ENCODE data around the gene CASK.
"Not testable (repeated sequence)": the region's sequence is repeated elsewhere in the genome, so short reads cannot be mapped to it uniquely, and the experiment has no call there.

CASK gene

GRCh38 chrX:41670112-41670511 is 253.2 kb downstream of the CASK start:
- peaks cover 10% of the 10 kb centered on the region for H3K36me3 Mint-ChIP-seq
- no peak for DNase-seq (ENCODE audit: low spot score in 2 of 2)
- peaks cover 6% of the 10 kb centered on the region for H3K4me1 Mint-ChIP-seq
- H3K27ac Mint-ChIP-seq: no peak overlapping the region
- ATAC-seq (ENCODE audit: low read depth): no peak
- no peaks in the 10 kb centered on the region for H3K27me3 Mint-ChIP-seq
- H3K9me3 Mint-ChIP-seq: no peaks in the 10 kb centered on the region
- H3K4me3 Mint-ChIP-seq: no peak overlapping the region

- DNase-seq (ENCODE audit: low spot score in 2 of 2): no peak
Measured at GRCh38 chrX:41667631-41668030, 255.7 kb downstream of the CASK start.

GRCh38 chrX:41666251-41666650 is 257.1 kb downstream of the CASK start:
- peaks cover 3% of the 10 kb centered on the region for H3K4me1 Mint-ChIP-seq
- peaks cover 4% of the 10 kb centered on the region for H3K36me3 Mint-ChIP-seq
- DNase-seq (ENCODE audit: low spot score in 2 of 2): no peak
- H3K9me3 Mint-ChIP-seq: no peaks in the 10 kb centered on the region
- ATAC-seq (ENCODE audit: low read depth): no peak
- no peak overlapping the region for H3K4me3 Mint-ChIP-seq
- no peaks in the 10 kb centered on the region for H3K27me3 Mint-ChIP-seq
- H3K27ac Mint-ChIP-seq: no peak overlapping the region

More at GRCh38 chrX:41667631-41668030, 255.7 kb downstream of the CASK start:
- no peak for ATAC-seq (ENCODE audit: low read depth)
- H3K36me3 Mint-ChIP-seq: peaks cover 4% of the 10 kb centered on the region
- H3K4me1 Mint-ChIP-seq: peaks cover 3% of the 10 kb centered on the region
- no peak overlapping the region for H3K27ac Mint-ChIP-seq
- no peaks in the 10 kb centered on the region for H3K27me3 Mint-ChIP-seq
- no peak overlapping the region for H3K4me3 Mint-ChIP-seq
- H3K9me3 Mint-ChIP-seq: no peaks in the 10 kb centered on the region

GRCh38 chrX:41665686-41666085 is 257.7 kb downstream of the CASK start:
- H3K4me1 Mint-ChIP-seq: peaks cover 3% of the 10 kb centered on the region
- peaks cover 6% of the 10 kb centered on the region for H3K36me3 Mint-ChIP-seq
- ATAC-seq (ENCODE audit: low read depth) (no peak), DNase-seq (ENCODE audit: low spot score in 2 of 2) (no peak)
- no peaks in the 10 kb centered on the region for H3K9me3 Mint-ChIP-seq
- H3K4me3 Mint-ChIP-seq: no peak overlapping the region
- H3K27me3 Mint-ChIP-seq: no peaks in the 10 kb centered on the region
- no peak overlapping the region for H3K27ac Mint-ChIP-seq

GRCh38 chrX:41664908-41665307 is 258.4 kb downstream of the CASK start:
- no peak overlapping the region for H3K27ac Mint-ChIP-seq
- peaks cover 6% of the 10 kb centered on the region for H3K36me3 Mint-ChIP-seq
- no peak overlapping the region for H3K4me3 Mint-ChIP-seq
- peaks cover 3% of the 10 kb centered on the region for H3K4me1 Mint-ChIP-seq
- ATAC-seq (ENCODE audit: low read depth) (no peak), DNase-seq (ENCODE audit: low spot score in 2 of 2) (no peak)
- H3K27me3 Mint-ChIP-seq: no peaks in the 10 kb centered on the region
- H3K9me3 Mint-ChIP-seq: no peaks in the 10 kb centered on the region

- Mint-ChIP-seq H3K4me1 (peaks cover 3% of the 10 kb centered on the region), H3K27ac (no peak overlapping the region), H3K9me3 (no peaks in the 10 kb centered on the region), H3K27me3 (no peaks in the 10 kb centered on the region), H3K36me3 (peaks cover 6% of the 10 kb centered on the region), H3K4me3 (no peak overlapping the region)
- ATAC-seq (ENCODE audit: low read depth) (no peak), DNase-seq (ENCODE audit: low spot score in 2 of 2) (no peak)
Measured at GRCh38 chrX:41664375-41664901, 258.9 kb downstream of the CASK start.

- H3K4me1 Mint-ChIP-seq: peaks cover 3% of the 10 kb centered on the region
- H3K4me3 Mint-ChIP-seq: no peak overlapping the region
- H3K9me3 Mint-ChIP-seq: no peaks in the 10 kb centered on the region
- H3K36me3 Mint-ChIP-seq: peaks cover 20% of the 10 kb centered on the region
- no peak overlapping the region for H3K27ac Mint-ChIP-seq
- H3K27me3 Mint-ChIP-seq: no peaks in the 10 kb centered on the region
- ATAC-seq (ENCODE audit: low read depth) (no peak), DNase-seq (ENCODE audit: low spot score in 2 of 2) (no peak)
Measured at GRCh38 chrX:41661366-41662095, 261.8 kb downstream of the CASK start.

- Mint-ChIP-seq H3K4me1 (peaks cover 7% of the 10 kb centered on the region), H3K9me3 (peaks cover 2% of the 10 kb centered on the region), H3K27me3 (no peaks in the 10 kb centered on the region), H3K4me3 (no peak overlapping the region), H3K27ac (no peak overlapping the region), H3K36me3 (peaks cover 38% of the 10 kb centered on the region)
- ATAC-seq (ENCODE audit: low read depth) (no peak), DNase-seq (ENCODE audit: low spot score in 2 of 2) (no peak)
Measured at GRCh38 chrX:41655631-41656030, 267.7 kb downstream of the CASK start.

GRCh38 chrX:41655101-41655500 is 268.3 kb downstream of the CASK start:
- peaks cover 41% of the 10 kb centered on the region for H3K36me3 Mint-ChIP-seq
- H3K4me3 Mint-ChIP-seq: no peak overlapping the region
- no peaks in the 10 kb centered on the region for H3K27me3 Mint-ChIP-seq
- no peak overlapping the region for H3K27ac Mint-ChIP-seq
- no peak for ATAC-seq (ENCODE audit: low read depth)
- DNase-seq (ENCODE audit: low spot score in 2 of 2): no peak
- H3K9me3 Mint-ChIP-seq: peaks cover 2% of the 10 kb centered on the region
- H3K4me1 Mint-ChIP-seq: peaks cover 7% of the 10 kb centered on the region

GRCh38 chrX:41653125-41653524 is 270.2 kb downstream of the CASK start:
- DNase-seq (ENCODE audit: low spot score in 2 of 2) (no peak), ATAC-seq (ENCODE audit: low read depth) (no peak)
- H3K27me3 Mint-ChIP-seq: no peaks in the 10 kb centered on the region
- H3K4me1 Mint-ChIP-seq: peaks cover 7% of the 10 kb centered on the region
- no peak overlapping the region for H3K4me3 Mint-ChIP-seq
- no peak overlapping the region for H3K27ac Mint-ChIP-seq
- peaks cover 44% of the 10 kb centered on the region for H3K36me3 Mint-ChIP-seq
- H3K9me3 Mint-ChIP-seq: peaks cover 11% of the 10 kb centered on the region

GRCh38 chrX:41646201-41646600 is 277.2 kb downstream of the CASK start:
- H3K36me3 Mint-ChIP-seq: peaks cover 27% of the 10 kb centered on the region
- H3K4me3 Mint-ChIP-seq, H3K9me3 Mint-ChIP-seq: not testable (repeated sequence)

GRCh38 chrX:41634284-41634683 is 289.1 kb downstream of the CASK start:
- no peak for DNase-seq (ENCODE audit: low spot score in 2 of 2)
- no peaks in the 10 kb centered on the region for H3K4me1 Mint-ChIP-seq
- H3K4me3 Mint-ChIP-seq: no peak overlapping the region
- peaks cover 19% of the 10 kb centered on the region for H3K36me3 Mint-ChIP-seq
- H3K27me3 Mint-ChIP-seq: no peaks in the 10 kb centered on the region
- H3K27ac Mint-ChIP-seq: no peak overlapping the region
- no peak for ATAC-seq (ENCODE audit: low read depth)
- H3K9me3 Mint-ChIP-seq: peaks cover 2% of the 10 kb centered on the region

More at GRCh38 chrX:41646201-41646600, 277.2 kb downstream of the CASK start:
- DNase-seq (ENCODE audit: low spot score in 2 of 2); H3K4me1 Mint-ChIP-seq; ATAC-seq (ENCODE audit: low read depth); H3K27me3 Mint-ChIP-seq: not testable (repeated sequence)
- peak overlapping the region; percentile 47 for H3K27ac Mint-ChIP-seq

GRCh38 chrX:41630091-41630490 is 293.3 kb downstream of the CASK start:
- no peak overlapping the region for H3K27ac Mint-ChIP-seq
- no peaks in the 10 kb centered on the region for H3K4me1 Mint-ChIP-seq
- H3K36me3 Mint-ChIP-seq: peaks cover 11% of the 10 kb centered on the region
- no peaks in the 10 kb centered on the region for H3K9me3 Mint-ChIP-seq
- no peaks in the 10 kb centered on the region for H3K27me3 Mint-ChIP-seq
- ATAC-seq (ENCODE audit: low read depth) (no peak), DNase-seq (ENCODE audit: low spot score in 2 of 2) (no peak)
- no peak overlapping the region for H3K4me3 Mint-ChIP-seq

- Mint-ChIP-seq H3K4me1 (no peaks in the 10 kb centered on the region), H3K9me3 (no peaks in the 10 kb centered on the region), H3K27ac (no peak overlapping the region), H3K36me3 (peaks cover 14% of the 10 kb centered on the region), H3K4me3 (no peak overlapping the region), H3K27me3 (no peaks in the 10 kb centered on the region)
- ATAC-seq (ENCODE audit: low read depth) (no peak), DNase-seq (ENCODE audit: low spot score in 2 of 2) (no peak)
Measured at GRCh38 chrX:41629539-41629938, 293.8 kb downstream of the CASK start.

- no peak for ATAC-seq (ENCODE audit: low read depth)
- Mint-ChIP-seq H3K9me3 (no peaks in the 10 kb centered on the region), H3K36me3 (peaks cover 12% of the 10 kb centered on the region), H3K27me3 (no peaks in the 10 kb centered on the region), H3K4me3 (no peak overlapping the region), H3K4me1 (no peaks in the 10 kb centered on the region), H3K27ac (no peak overlapping the region)
- no peak for DNase-seq (ENCODE audit: low spot score in 2 of 2)
Measured at GRCh38 chrX:41621222-41621723, 302.1 kb downstream of the CASK start.
